ENCODE measurements around the gene CCDC200. TPM values are rescaled to one million over a fixed set of nuclear protein-coding genes. Genes with fewer than 3 reads are reported as not detected.

Gene CCDC200
- total RNA-seq, 1 donor: not detected

DNA sequence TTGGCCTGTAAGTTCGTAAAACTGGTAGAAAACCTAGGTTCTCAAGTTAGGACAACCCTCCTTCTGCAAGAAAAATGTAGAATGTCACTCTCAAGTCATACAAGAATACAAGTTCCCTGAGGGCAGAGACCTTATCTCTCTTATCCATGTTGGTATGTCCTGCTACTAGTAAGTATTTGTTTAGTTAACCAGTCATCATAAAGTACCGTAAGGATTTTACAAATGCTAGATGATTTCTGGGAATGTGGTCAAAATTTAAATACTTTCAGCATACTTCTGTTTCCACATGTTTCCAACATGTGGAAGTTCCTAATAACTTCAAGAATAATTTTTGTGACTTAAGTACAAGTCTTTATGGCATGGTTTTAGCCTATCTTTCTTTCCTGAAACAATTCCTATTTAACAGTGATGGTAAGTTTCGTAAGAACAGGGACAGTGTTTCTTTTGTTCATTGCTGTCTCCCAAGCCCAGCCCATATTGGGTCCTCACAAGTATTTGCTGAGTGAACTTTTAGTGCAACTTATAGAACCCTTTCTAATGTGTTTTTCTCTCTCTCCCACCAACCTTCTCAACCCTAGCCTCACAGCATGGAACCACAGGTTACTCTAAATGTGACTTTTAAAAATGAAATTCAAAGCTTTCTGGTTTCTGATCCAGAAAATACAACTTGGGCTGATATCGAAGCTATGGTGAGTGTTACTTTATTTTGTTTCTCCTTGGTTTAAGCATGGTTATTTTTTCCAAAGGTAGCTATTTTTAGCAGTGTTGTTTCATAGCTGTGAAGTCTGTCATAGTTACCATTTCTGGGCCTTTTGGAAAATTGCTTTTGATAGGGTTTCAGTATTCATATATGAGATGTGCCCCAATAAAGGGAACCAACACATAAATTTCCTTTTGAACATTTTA is 53.0 kb downstream of the CCDC200 start:
- H4K20me1 ChIP-seq (ENCODE audit: insufficient read depth, low read length): peaks cover 22% of the 10 kb centered on the region
- TF ChIP-seq CTCF (IDR thresholded peaks at IDR 0.05; ENCODE audit: extremely low read depth, low read depth, low read length): no peak
- peak overlapping the region; percentile 46 for H3K4me2 ChIP-seq (ENCODE audit: insufficient read depth, low read length)
- H2AFZ ChIP-seq (ENCODE audit: low read length): no peak overlapping the region
- peak overlapping the region; percentile 85 for H3K27ac ChIP-seq (ENCODE audit: low read depth, low read length)
- peak overlapping the region; percentile 28 for H3K4me3 ChIP-seq (ENCODE audit: insufficient read depth, low read length)
- DNase-seq (ENCODE audit: insufficient read length, low spot score, missing footprints): peak; percentile 79
- peaks cover 51% of the 10 kb centered on the region for H3K79me2 ChIP-seq (ENCODE audit: insufficient read depth, low read length)
- H3K27me3 ChIP-seq (ENCODE audit: insufficient read depth, low read length): no peaks in the 10 kb centered on the region
- H3K36me3 ChIP-seq (ENCODE audit: insufficient read depth, low read length): peaks cover 40% of the 10 kb centered on the region
- H3K4me1 ChIP-seq (ENCODE audit: insufficient read depth, low read length): peaks cover 38% of the 10 kb centered on the region
- no peaks in the 10 kb centered on the region for H3K9me3 ChIP-seq (ENCODE audit: low read depth, low read length)

DNA sequence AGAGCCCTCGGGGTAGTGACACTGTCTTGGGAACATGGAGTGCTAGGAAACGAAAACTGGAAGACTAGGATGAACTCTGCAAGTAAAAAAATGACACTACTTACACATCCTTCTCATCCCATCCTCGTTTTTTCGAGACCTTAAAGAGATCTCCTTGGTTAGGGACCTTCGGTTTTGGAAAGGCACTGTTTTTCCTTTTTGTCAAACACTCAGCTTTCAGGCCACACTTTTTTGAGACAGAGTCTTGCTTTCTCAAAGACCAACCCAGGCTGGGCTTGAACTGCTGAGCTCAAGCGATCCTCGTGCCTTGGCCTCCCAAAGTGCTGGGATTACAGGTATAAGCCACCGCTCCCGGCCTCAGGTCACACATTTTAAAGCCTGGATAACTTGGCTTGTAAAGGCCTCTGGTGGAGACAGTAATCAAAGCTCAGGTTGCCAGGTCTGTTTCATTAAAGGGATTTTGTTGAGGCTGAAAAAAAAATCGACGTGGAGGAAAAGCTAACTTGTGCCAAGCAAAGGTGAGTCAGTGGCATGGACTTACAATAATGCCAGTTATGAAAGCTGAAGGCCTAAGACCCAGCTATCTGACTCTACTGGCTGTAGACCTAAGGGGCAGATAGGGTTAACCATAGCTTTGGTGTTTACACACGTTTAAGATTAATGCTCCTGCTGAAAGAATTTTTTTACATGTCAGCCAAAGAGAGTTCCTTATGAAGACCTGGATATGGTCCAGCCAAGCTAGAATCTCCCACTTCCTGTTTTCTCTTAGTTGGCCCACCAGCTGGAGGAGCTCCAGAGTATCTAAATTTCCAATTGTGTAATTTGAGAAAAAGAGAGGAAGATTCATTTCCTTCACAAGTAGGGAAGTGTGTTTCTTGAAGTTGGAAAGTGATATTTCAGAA is 56.6 kb downstream of the CCDC200 start:
- peaks cover 51% of the 10 kb centered on the region for H3K79me2 ChIP-seq (ENCODE audit: insufficient read depth, low read length)
- H3K27me3 ChIP-seq (ENCODE audit: insufficient read depth, low read length): no peaks in the 10 kb centered on the region
- peak overlapping the region; percentile 96 for H3K27ac ChIP-seq (ENCODE audit: low read depth, low read length)
- H3K4me2 ChIP-seq (ENCODE audit: insufficient read depth, low read length): peak overlapping the region; percentile 100
- H4K20me1 ChIP-seq (ENCODE audit: insufficient read depth, low read length): peaks cover 15% of the 10 kb centered on the region
- peaks cover 44% of the 10 kb centered on the region for H3K4me1 ChIP-seq (ENCODE audit: insufficient read depth, low read length)
- H3K9me3 ChIP-seq (ENCODE audit: low read depth, low read length): no peaks in the 10 kb centered on the region
- TF ChIP-seq CTCF (IDR thresholded peaks at IDR 0.05; ENCODE audit: extremely low read depth, low read depth, low read length): peak; percentile 30
- peaks cover 11% of the 10 kb centered on the region for H3K36me3 ChIP-seq (ENCODE audit: insufficient read depth, low read length)
- peak; percentile 72 for DNase-seq (ENCODE audit: insufficient read length, low spot score, missing footprints)
- peak overlapping the region; percentile 77 for H2AFZ ChIP-seq (ENCODE audit: low read length)
- peak overlapping the region; percentile 82 for H3K4me3 ChIP-seq (ENCODE audit: insufficient read depth, low read length)

Small RNA genes lying within 50 kb of the gene (small RNA-seq; reads per million reads assigned to genes)
- gene RF00004: not detected
- gene RNU2-1: not detected

Other genes starting within 250 kb of the CCDC200 start
- gene PTGES3L, start 248.5 kb downstream of the CCDC200 start, total RNA-seq: under 0.01 and 0.29 TPM in 2 replicates
- 8.8 and 10.1 TPM in 2 replicates for gene RUNDC1, start 248.1 kb downstream of the CCDC200 start, total RNA-seq
- 878 and 1,256 TPM in 2 replicates for gene RPL27, start 230.2 kb downstream of the CCDC200 start, total RNA-seq
- 28.6 and 45.2 TPM in 2 replicates for gene IFI35, start 221.8 kb downstream of the CCDC200 start, total RNA-seq
- gene VAT1, start 206.2 kb downstream of the CCDC200 start, total RNA-seq: 441 and 449 TPM in 2 replicates
- gene RND2, start 203.4 kb downstream of the CCDC200 start, total RNA-seq: 0.29 and 0.36 TPM in 2 replicates
- 5.4 and 7.7 TPM in 2 replicates for gene BRCA1, start 103.3 kb downstream of the CCDC200 start, total RNA-seq
- 115 and 121 TPM in 2 replicates for gene NBR1, start 57.4 kb downstream of the CCDC200 start, total RNA-seq
- gene TMEM106A, start 16.7 kb downstream of the CCDC200 start, total RNA-seq: 5.1 and 5.6 TPM in 2 replicates
- not detected in 2 replicates for gene RNU2-1, start 5.4 kb upstream of the CCDC200 start, total RNA-seq
- gene ARL4D, start 170.4 kb upstream of the CCDC200 start, total RNA-seq: 12.1 and 18.8 TPM in 2 replicates

All from osteoblast (primary cell).